GM10847 (cell line): ENCODE results near the gene PLA2G4A.

Experiments
- POLR2A ChIP-seq: IDR thresholded peaks from 2 replicates; pipeline ENCODE4 v1.6.1; 2011; ENCODE audit not compliant: insufficient read length; ENCODE audit errors: extremely low read depth

PLA2G4A gene

GRCh38 chr1:186996816-186997215 is 168.1 kb downstream of the PLA2G4A start:
- no peak for TF ChIP-seq POLR2A

GRCh38 chr1:186997877-186998276 is 169.1 kb downstream of the PLA2G4A start:
- TF ChIP-seq POLR2A: no peak

DNA sequence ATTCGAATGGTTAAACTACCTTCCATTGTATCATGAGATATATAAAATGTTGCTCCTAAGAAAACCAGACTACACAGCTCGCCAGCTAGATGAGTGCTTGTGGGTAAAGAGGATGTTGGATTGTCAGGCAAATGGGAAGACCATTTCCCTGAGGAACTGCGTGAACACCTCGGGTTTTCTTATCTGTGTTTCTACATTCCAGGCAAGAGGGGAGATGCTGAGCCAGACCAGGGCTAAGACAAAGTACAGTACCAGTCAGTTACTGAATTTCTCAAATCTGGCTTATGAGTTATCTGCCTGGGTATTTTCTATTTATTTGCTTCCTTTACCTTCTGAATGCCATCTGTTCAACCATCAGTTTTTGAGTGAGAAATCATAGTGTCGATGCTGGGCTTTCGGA is 170.8 kb downstream of the PLA2G4A start:
- no peak for TF ChIP-seq POLR2A

DNA sequence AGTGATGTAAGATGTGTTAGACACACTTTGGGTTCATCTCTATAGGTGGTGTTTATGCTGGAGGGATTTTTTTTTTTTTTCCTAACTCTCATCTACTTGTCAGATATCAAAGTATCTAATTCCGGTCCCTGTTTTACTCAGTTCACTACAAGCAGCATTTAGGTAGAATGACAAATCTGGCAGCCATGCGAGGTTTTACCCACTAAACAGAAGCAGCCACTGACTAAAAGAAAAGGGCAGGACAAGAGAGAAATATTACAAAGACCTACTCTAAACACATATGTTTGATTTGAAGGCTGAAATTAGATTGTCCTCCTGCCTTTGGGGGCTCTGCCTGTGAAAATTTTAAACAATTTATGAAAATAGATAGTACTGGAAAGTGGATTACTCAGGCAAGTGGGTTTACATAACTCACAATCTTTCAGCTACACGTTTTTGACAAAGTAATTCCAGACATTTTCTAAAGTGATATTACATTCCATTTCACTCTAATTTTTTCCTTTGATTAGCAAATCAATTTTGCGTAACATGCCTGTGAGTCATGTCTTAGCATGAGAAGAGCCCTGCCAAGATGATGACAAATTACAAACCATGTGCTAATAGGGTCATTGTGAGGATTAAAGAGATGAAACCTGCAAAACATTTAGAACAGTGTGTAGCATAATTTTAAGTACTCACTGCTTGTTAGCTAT is 172.6 kb downstream of the PLA2G4A start:
- no peak for TF ChIP-seq POLR2A

GRCh38 chr1:187003353-187003752 is 174.6 kb downstream of the PLA2G4A start:
- no peak for TF ChIP-seq POLR2A

DNA sequence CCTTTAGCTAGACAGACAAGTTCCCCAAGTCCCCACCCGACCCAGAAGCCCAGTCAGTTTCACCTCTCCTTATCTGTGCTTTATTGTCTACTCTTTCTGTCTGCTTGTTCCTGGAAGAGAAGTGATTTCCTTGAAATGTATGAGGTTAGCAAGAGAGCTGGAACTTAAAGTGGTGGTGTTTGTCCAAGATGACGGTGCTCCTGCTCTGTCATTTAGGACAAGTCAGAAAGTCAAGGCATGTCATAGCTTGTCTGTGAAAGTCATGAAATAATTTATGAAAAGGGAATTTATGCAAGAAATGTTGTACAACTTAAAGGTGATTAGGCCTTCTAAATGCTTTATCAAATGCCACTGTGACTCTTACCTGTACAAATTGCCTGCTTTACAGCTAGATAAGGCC is 178.1 kb downstream of the PLA2G4A start:
- no peak for TF ChIP-seq POLR2A

DNA sequence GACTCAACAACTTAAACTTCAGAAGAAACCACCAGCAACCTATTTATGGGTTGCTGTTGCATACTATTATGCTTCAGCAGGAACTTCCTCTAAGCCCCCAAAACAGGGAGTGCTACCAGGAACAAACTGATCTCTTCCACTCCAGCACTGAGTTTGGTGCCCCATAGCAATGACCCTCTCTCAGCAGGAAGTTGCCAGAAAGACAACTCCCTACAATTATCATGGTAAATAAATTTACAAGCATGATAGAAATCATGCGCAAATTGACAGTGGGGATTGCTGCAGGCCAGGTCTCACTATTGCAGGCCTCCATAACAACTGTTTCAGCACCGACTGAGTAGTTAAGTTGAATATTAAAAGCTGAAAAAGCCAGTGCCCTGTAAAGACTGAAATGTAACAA is 180.6 kb downstream of the PLA2G4A start:
- TF ChIP-seq POLR2A: no peak

DNA sequence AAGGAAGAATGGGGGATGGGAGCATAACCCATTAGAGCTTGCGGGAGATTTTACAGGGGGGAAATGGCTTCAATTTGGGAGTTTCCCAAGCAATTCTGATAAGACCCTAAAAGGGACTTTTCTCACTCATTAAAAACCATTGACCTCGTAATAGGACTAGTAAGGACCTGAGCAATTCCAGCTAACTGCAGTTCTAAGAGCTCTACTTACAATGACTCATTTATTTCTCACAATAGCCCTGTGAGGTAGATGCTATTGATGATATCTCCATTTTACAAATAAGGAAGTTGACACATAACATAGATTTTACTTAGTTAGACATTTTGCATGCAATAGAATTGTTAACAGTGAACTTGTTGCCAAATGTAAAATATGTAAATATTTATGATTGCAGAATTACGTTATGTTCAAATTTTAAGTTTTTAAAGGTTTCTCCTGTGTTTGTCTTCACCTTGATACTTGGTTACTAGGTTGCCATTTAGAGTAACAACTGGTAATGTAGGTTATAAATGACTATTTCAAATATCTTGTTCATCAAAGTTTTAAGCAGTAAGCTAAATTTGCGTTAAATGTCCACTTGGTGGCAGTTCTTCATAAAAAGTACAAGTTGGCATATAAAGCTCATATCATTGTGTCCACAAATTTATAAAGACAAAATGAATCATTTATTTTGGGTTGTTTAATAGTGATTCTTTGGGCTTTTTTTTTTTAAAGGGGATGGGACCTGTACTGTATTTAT is 182.0 kb downstream of the PLA2G4A start:
- TF ChIP-seq POLR2A: no peak

DNA sequence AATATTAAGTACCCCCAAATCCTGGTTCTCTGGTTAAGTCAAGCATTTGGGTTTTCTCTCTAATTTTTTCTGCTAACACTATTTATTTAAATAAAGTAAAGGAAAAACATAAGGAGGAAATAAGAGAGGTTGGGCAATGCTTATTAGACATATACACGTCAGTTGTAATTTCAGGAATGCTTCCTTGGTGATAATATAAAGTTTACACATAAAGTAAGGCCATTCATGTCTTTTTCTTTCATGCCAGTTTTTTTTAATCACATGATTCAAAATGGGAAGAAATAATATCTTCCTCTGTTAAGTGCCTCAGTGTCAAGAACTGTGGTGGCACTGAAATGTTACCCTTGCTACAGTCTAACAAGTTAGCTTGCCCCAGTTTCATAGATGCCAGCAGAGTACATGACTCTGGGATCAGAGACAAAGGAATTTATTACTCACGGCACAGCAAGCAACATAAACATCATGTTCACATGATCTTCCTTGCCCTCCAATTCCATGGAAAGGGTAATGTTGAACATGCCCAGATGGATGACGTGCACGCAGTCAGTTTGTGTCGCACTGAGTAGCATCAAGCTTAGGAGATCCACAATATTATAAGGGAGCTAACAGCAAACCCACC is 184.9 kb downstream of the PLA2G4A start:
- no peak for TF ChIP-seq POLR2A

GRCh38 chr1:187018291-187018690 is 189.5 kb downstream of the PLA2G4A start:
- TF ChIP-seq POLR2A: no peak

- TF ChIP-seq POLR2A: no peak
Measured at GRCh38 chr1:187027253-187027652, 198.5 kb downstream of the PLA2G4A start.

DNA sequence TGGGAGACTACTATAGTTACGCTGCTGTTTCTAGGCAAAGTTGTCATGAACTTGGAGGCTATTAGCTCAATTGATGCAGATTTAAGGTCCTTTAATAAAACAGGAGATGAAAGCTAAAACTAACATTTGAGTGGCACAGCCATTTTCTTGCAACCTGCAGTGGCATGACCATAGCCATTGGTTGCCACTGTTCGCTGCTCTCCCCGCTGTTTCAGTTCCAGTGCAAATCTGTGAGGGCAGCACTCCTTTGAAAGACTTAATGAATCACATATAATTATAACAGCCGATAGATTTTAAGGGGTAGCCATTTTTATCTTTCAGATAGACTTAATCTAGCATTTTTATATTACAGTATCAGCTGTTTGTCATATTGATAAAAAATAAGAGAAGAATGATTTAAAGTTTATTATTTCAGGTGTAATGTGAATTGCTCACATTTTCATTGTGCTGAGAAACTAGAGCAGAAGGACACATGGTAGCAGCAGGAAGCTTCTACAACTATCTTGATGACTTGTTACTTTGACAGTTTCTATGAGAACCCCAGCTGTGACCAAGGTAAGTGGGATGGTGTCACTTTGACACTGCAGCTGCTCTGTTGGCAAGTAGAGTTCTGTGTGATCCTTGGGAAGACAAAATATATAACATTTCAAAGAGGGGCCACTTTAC is 203.7 kb downstream of the PLA2G4A start:
- TF ChIP-seq POLR2A: no peak

GRCh38 chr1:187032982-187033692 is 204.4 kb downstream of the PLA2G4A start:
- TF ChIP-seq POLR2A: no peak

GRCh38 chr1:187033693-187034390 is 205.1 kb downstream of the PLA2G4A start:
- no peak for TF ChIP-seq POLR2A
